SK-N-SH (cell line): ENCODE measurements around the gene LY6G6D. TPM values are rescaled to one million over a fixed set of nuclear protein-coding genes. Genes with fewer than 3 reads are reported as not detected.
A peak's percentile ranks its signal among the peaks of the same experiment; 100 is the strongest.

Source experiments
- CTCF ChIA-PET: fragments of 300-600, 350-600 bp; formaldehyde crosslinking; extraction: SDS; loops from one replicate; lab custom pipeline; 2021; lab: Yijun Ruan, JAX
- POLR2A ChIA-PET: fragments of 350-600 bp; sonication (Branson Sonifier 250); formaldehyde crosslinking; extraction: SDS; loops from one replicate; lab custom pipeline; 2020; ENCODE audit warnings: antibody characterized with exemption, inconsistent platforms; lab: Yijun Ruan, JAX
- DNase-seq: peaks from one replicate; pipeline ENCODE4 v3.0.0; 2012
- H2AFZ ChIP-seq: fragments of 200-600 bp; sonication (generic); 2 replicates; pipeline ENCODE4 v1.8.1; 2016; ENCODE audit warnings: antibody characterized with exemption, mild to moderate bottlenecking, low read depth
- H3F3A ChIP-seq: fragments of 200-600 bp; sonication (generic); replicated peaks from 2 replicates; pipeline ENCODE3; 2016; ENCODE audit warnings: antibody characterized with exemption, mild to moderate bottlenecking; ENCODE audit not compliant: insufficient read depth
- H3K27ac ChIP-seq, 2 experiments: fragments of 200-500 bp in 1 of 2; fragments of 200-600 bp in 1 of 2; sonication (Bioruptor generic) in 1 of 2; sonication (generic), shearing (Covaris generic) in 1 of 2; 2 replicates each; pipeline versions ENCODE4 v1.5.1 to v1.6.1; 2014 to 2016; ENCODE audit warnings: low read depth in 2 of 2, inconsistent platforms in 1 of 2, low read length in 1 of 2, mild to moderate bottlenecking in 1 of 2, mixed read lengths in 1 of 2
- H3K27me3 ChIP-seq: fragments of 200-600 bp; sonication (generic), shearing (Covaris generic); 2 replicates; pipeline ENCODE4 v1.6.1; 2016; ENCODE audit warnings: mixed run types; ENCODE audit not compliant: insufficient read depth
- H3K36me3 ChIP-seq, 2 experiments: fragments of 200-500 bp in 1 of 2; fragments of 200-600 bp in 1 of 2; sonication (Bioruptor generic) in 1 of 2; sonication (generic) in 1 of 2; replicated peaks in 1 of 2; 2 replicates each; pipeline versions ENCODE3 to v1.5.1; 2014 to 2016; ENCODE audit warnings: low read length in 1 of 2, mild to moderate bottlenecking in 1 of 2; ENCODE audit not compliant: insufficient read depth in 2 of 2, control insufficient read depth in 1 of 2
- H3K4me1 ChIP-seq, 2 experiments: fragments of 200-500 bp in 1 of 2; fragments of 200-600 bp in 1 of 2; sonication (Bioruptor generic) in 1 of 2; sonication (generic), shearing (Covaris generic) in 1 of 2; 2 replicates each; pipeline versions ENCODE4 v1.5.1 to v1.6.1; 2014 to 2016; ENCODE audit warnings: low read depth in 1 of 2, low read length in 1 of 2, mixed run types in 1 of 2; ENCODE audit not compliant: insufficient read depth in 2 of 2, control insufficient read depth in 1 of 2
- H3K4me2 ChIP-seq: fragments of 200-600 bp; sonication (generic), shearing (Covaris generic); 2 replicates; pipeline ENCODE4 v1.6.1; 2017; ENCODE audit warnings: mixed run types
- H3K4me3 ChIP-seq, 2 experiments: fragments of 200-500 bp in 1 of 2; fragments of 200-600 bp in 1 of 2; sonication (Bioruptor generic) in 1 of 2; sonication (generic), shearing (Covaris generic) in 1 of 2; 2 replicates each; pipeline versions ENCODE4 v1.5.1 to v1.8.1; 2014 to 2016; ENCODE audit warnings: low read depth in 2 of 2, inconsistent platforms in 1 of 2, low read length in 1 of 2, mild to moderate bottlenecking in 1 of 2, mixed read lengths in 1 of 2, moderate library complexity in 1 of 2
- H3K79me2 ChIP-seq: fragments of 200-600 bp; sonication (generic); 2 replicates; pipeline ENCODE4 v1.8.1; 2017; ENCODE audit warnings: mild to moderate bottlenecking; ENCODE audit not compliant: insufficient read depth
- H3K9ac ChIP-seq: fragments of 200-600 bp; sonication (generic); 2 replicates; pipeline ENCODE4 v1.6.1; 2017; ENCODE audit warnings: mixed run types
- H3K9me2 ChIP-seq: fragments of 200-600 bp; sonication (generic); 2 replicates; pipeline ENCODE4 v1.6.1; 2017; ENCODE audit warnings: mixed run types
- H3K9me3 ChIP-seq: fragments of 200-600 bp; sonication (generic); 2 replicates; pipeline ENCODE4 v1.6.1; 2017; ENCODE audit warnings: mixed run types, mild to moderate bottlenecking, moderate library complexity
- H4K20me1 ChIP-seq: fragments of 200-600 bp; sonication (generic); 2 replicates; pipeline ENCODE4 v1.6.1; 2017; ENCODE audit warnings: mild to moderate bottlenecking, mixed run types; ENCODE audit not compliant: insufficient read depth
- EZH2phosphoT487 ChIP-seq: fragments of 200-600 bp; sonication (generic); IDR thresholded peaks from 2 replicates; pipeline ENCODE4 v1.6.1; 2017; ENCODE audit warnings: low read depth, mixed run types, mild to moderate bottlenecking, antibody characterized with exemption, moderate library complexity, borderline replicate concordance
- FOXM1 ChIP-seq: IDR thresholded peaks from 2 replicates; pipeline ENCODE4 v1.4.0; 2012; ENCODE audit warnings: low read depth, mild to moderate bottlenecking
- MXI1 ChIP-seq: IDR thresholded peaks from 2 replicates; pipeline ENCODE4 v1.6.1; 2012; ENCODE audit warnings: mild to moderate bottlenecking, low read depth, low read length, improper control_type of control experiment
- NRF1 ChIP-seq: IDR thresholded peaks from 2 replicates; pipeline ENCODE4 v1.6.1; 2012; ENCODE audit warnings: low read depth, mild to moderate bottlenecking, low read length
- SIN3A ChIP-seq: IDR thresholded peaks from 2 replicates; pipeline ENCODE4 v1.6.1; 2012; ENCODE audit warnings: low read depth, mild to moderate bottlenecking, low read length, moderate library complexity, borderline replicate concordance
- TEAD4 ChIP-seq: IDR thresholded peaks from 2 replicates; pipeline ENCODE4 v1.4.0; 2012; ENCODE audit warnings: mild to moderate bottlenecking, borderline replicate concordance; ENCODE audit not compliant: insufficient read depth
- WGBS: methylation state at CpG from one replicate; pipeline ENCODE4 v1.1.6; 2017; ENCODE audit warnings: low lambda C conversion rate; 5-methylcytosine and 5-hydroxymethylcytosine counted together
- polyA plus RNA-seq, 3 experiments: library from polyadenylated mRNA; depleted of rRNA; stranded (reverse); fragments of >200 nt; gene quantifications; 2 replicates each; pipeline ENCODE4 v1.2.3, GENCODE V29; 2012
- TF ChIP-seq, protein P1 (sequence below): fragments of 200-600 bp; sonication (generic); IDR thresholded peaks from 2 replicates; pipeline ENCODE4 v1.6.1; 2017; ENCODE audit warnings: antibody characterized with exemption, mild to moderate bottlenecking, moderate library complexity
- TF ChIP-seq, protein P2 (sequence below): IDR thresholded peaks from 2 replicates; pipeline ENCODE4; 2012

The LY6G6D gene
- polyA plus RNA-seq, 1 of the 3 experiments (the other 2 are of a cell fraction), result not detected

DNA sequence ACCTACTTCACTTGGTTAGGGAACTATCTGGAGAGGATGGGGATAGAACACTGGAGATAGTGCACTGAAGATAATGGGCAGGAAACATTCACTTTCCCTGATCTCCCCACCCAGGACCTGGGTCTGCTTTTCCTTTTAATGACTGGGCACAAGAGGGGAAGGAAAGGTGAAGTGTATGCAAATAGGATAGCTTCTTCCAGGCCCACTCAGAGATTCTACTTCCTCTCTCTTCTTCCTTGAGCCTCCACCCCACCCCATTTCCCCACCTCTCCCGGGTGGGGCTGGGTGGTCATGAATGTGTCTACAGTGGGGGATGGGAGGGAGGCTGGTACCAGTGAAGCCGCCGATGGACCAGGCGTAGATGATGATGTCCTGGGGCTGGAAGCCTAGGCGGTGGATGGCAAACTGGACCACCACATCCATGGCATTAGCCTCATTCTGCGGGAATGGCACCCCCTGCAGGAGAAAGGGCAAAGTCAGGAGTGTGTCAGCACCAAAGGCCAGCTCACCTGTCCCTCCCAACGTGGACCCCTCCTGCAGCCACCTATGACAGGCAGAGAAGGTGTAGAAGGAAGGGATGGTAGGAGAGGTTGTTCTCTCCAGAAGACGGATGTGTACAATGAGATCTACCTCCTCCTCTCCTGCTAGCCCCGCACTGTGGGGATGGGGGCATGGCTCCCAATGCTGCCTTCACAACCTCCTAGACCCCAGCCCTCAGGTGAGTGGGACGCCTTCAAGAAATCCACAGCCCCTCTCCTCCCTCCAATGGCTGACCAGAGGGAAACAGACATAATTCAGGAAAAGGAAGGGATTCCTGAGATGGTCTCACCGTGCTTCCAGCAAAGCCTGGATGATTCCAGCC lies 25.7 kb upstream of the LY6G6D start:
- ChIA-PET CTCF (interaction anchor here (0.7 to 4.5 kb wide), 10 partner anchors 9 to 147 kb away, joined by 3 to 29 read pairs (median 4); partner anchors contain the start of genes LY6G5C and VARS1), POLR2A (no interaction called here)
- 69% methylated on average over 8 of the region's 11 CpGs for WGBS
- Histone ChIP-seq H2AFZ (no peak overlapping the region), H3K9me2 (no peaks in the 10 kb centered on the region), H3K27ac (no peak overlapping the region), H3K4me3 (no peak overlapping the region), H3K4me1 (no peaks in the 10 kb centered on the region), H3K79me2 (no peaks in the 10 kb centered on the region), H4K20me1 (no peaks in the 10 kb centered on the region), H3K4me2 (no peak overlapping the region), H3K9me3 (no peaks in the 10 kb centered on the region), H3K9ac (no peak overlapping the region), H3F3A (no peaks in the 10 kb centered on the region), H3K36me3 (peaks cover 10 to 50% of the 10 kb centered on the region in 2 experiments), H3K27me3 (no peaks in the 10 kb centered on the region)
- DNase-seq, result peak; percentile 43
- TF ChIP-seq, protein P1, sequence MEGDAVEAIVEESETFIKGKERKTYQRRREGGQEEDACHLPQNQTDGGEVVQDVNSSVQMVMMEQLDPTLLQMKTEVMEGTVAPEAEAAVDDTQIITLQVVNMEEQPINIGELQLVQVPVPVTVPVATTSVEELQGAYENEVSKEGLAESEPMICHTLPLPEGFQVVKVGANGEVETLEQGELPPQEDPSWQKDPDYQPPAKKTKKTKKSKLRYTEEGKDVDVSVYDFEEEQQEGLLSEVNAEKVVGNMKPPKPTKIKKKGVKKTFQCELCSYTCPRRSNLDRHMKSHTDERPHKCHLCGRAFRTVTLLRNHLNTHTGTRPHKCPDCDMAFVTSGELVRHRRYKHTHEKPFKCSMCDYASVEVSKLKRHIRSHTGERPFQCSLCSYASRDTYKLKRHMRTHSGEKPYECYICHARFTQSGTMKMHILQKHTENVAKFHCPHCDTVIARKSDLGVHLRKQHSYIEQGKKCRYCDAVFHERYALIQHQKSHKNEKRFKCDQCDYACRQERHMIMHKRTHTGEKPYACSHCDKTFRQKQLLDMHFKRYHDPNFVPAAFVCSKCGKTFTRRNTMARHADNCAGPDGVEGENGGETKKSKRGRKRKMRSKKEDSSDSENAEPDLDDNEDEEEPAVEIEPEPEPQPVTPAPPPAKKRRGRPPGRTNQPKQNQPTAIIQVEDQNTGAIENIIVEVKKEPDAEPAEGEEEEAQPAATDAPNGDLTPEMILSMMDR, result peak; percentile 61
- TF ChIP-seq NRF1, result no peak

DNA sequence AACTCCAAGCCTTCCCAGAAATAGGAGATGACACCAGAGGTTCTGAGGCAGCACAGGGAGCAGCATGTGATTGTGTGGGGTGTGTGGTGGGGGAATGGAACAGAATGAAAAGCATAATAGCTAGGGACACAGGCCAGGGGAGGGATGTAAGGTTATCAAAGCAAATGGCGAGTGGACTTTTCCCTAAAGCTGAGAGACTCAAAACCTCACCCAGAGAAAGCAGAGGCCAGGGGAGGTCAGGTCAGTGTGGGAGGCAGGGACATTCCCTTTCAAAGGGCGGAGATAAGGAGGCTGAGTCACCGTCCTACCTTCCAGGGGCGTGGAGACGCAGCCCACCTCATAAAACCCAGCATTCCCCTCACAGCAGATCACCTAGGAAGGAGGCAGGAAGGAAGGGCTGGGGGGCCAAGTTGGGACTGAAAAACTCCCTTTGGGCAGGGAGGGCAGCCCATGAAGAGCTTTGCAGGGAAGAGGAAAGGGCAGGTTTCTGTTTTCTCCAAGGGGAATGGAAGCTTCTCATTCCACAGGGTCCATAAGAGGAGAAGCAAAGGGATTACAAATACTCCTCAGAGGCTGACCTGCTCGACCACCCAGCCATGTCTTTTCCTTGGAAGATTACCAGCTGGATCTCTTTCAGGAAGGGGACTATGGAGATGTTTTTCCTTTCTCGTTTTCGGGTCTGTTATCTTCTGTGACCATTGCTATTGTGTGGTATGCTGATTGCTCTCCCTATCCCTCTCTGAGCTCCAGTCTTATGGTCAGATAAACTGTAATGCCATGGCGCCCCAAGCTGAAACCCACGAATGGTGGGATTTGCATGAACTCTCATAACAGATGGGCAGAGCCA lies 24.7 kb upstream of the LY6G6D start:
- WGBS, result 80% methylated on average over 10 of the region's 10 CpGs
- Histone ChIP-seq H3F3A (no peaks in the 10 kb centered on the region), H3K79me2 (no peaks in the 10 kb centered on the region), H3K27ac (no peak overlapping the region), H3K4me3 (no peak overlapping the region), H3K9me3 (no peaks in the 10 kb centered on the region), H3K4me1 (no peaks in the 10 kb centered on the region), H2AFZ (no peak overlapping the region), H3K27me3 (no peaks in the 10 kb centered on the region), H3K9ac (no peak overlapping the region), H3K4me2 (no peak overlapping the region), H4K20me1 (no peaks in the 10 kb centered on the region), H3K9me2 (no peaks in the 10 kb centered on the region), H3K36me3 (peaks cover 18 to 56% of the 10 kb centered on the region in 2 experiments)
- POLR2A ChIA-PET, result no interaction called here
- DNase-seq, result no peak
- CTCF ChIA-PET, result interaction anchor here (0.7 to 4.5 kb wide), 9 partner anchors 10 to 146 kb away, joined by 3 to 29 read pairs (median 5); partner anchors contain the start of genes C6orf47, LY6G5C and VARS1
- TF ChIP-seq FOXM1, result no peak
- no peak for TF ChIP-seq SIN3A
- TF ChIP-seq TEAD4, result no peak
- TF ChIP-seq EZH2phosphoT487, result no peak
- TF ChIP-seq, protein P2, sequence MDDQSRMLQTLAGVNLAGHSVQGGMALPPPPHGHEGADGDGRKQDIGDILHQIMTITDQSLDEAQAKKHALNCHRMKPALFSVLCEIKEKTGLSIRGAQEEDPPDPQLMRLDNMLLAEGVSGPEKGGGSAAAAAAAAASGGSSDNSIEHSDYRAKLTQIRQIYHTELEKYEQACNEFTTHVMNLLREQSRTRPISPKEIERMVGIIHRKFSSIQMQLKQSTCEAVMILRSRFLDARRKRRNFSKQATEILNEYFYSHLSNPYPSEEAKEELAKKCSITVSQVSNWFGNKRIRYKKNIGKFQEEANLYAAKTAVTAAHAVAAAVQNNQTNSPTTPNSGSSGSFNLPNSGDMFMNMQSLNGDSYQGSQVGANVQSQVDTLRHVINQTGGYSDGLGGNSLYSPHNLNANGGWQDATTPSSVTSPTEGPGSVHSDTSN, result no peak
- TF ChIP-seq MXI1, result no peak
